ENCODE results near the gene CDCA8. TPM values are rescaled to one million over a fixed set of nuclear protein-coding genes. Genes with fewer than 3 reads are reported as not detected.

The CDCA8 gene
- total and polyA plus RNA-seq, 2 of the 4 experiments (the other 2 are of a cell fraction): 5.9 to 25.7 TPM

DNA sequence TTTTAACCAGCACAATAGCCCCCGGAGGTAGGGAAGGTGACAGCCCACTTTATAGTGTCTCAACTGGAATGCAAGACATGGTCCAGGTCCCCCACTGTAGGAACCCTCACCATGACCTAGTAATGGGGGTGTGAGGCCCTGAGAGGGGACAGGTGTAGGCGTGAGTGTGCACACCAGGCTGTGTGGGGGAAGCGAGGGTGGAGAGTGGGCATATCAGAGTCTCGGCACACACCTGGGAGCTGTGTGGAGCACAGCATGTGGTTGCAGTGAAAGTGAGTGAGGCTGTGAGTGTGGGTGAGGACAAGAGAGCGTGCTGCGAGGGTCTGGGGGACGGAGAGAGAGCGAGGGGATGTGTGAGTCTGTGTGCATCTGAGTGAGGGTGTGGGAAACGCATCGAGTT lies 40.5 kb upstream of the CDCA8 start:
- Histone ChIP-seq H4K91ac (ENCODE audit: insufficient read depth, low read depth, low read length) (no peak overlapping the region), H3K4me2 (ENCODE audit: low read depth, low read length) (no peak overlapping the region), H3K79me1 (ENCODE audit: low read depth in 1 of 2, low read length in 2 of 2) (no peaks in the 10 kb centered on the region), H4K20me1 (ENCODE audit: insufficient read depth, low read length) (no peaks in the 10 kb centered on the region), H3K9ac (ENCODE audit: low read depth, low read length) (no peak overlapping the region), H3K27ac (ENCODE audit: insufficient read depth, low read length) (no peak overlapping the region), H3K4me1 (ENCODE audit: control insufficient read depth, insufficient read depth, low read length) (no peaks in the 10 kb centered on the region), H3K36me3 (ENCODE audit: control insufficient read depth, insufficient read depth, low read length) (no peaks in the 10 kb centered on the region), H3K9me1 (ENCODE audit: insufficient read depth, low read length) (no peaks in the 10 kb centered on the region), H3K23ac (ENCODE audit: low read depth, low read length) (no peak overlapping the region), H3K18ac (ENCODE audit: low read depth, low read length) (no peak overlapping the region), H3K4ac (ENCODE audit: low read depth, low read length) (no peak overlapping the region), H2BK5ac (ENCODE audit: low read depth, low read length, poor library complexity, severe bottlenecking) (no peak overlapping the region), H2AK9ac (replicated peaks; ENCODE audit: low read depth, low read length, poor library complexity) (peak overlapping the region; percentile 55), H4K8ac (ENCODE audit: low read depth in 2 of 2, low read length in 2 of 2) (no peak overlapping the region), H3K9me3 (ENCODE audit: control insufficient read depth, insufficient read depth, low read length) (no peaks in the 10 kb centered on the region), H2AFZ (replicated peaks; ENCODE audit: low read length, poor library complexity) (peak overlapping the region; percentile 67), H3K56ac (ENCODE audit: extremely low read depth, insufficient read depth, low read length) (no peak overlapping the region), H2BK120ac (ENCODE audit: low read depth, low read length) (no peak overlapping the region), H3K27me3 (ENCODE audit: control insufficient read depth, insufficient read depth, low read length) (peaks cover 17% of the 10 kb centered on the region; the same call in 1 of the 2 replicates), H2BK20ac (ENCODE audit: low read depth, low read length) (no peak overlapping the region), H4K5ac (ENCODE audit: low read depth, low read length) (no peak overlapping the region), H3K14ac (replicated peaks; ENCODE audit: low read depth, low read length) (no peak overlapping the region), H2AK5ac (ENCODE audit: low read depth, low read length) (no peak overlapping the region), H2BK15ac (ENCODE audit: low read depth, low read length) (no peak overlapping the region), H3K4me3 (ENCODE audit: insufficient read depth, low read depth, low read length) (no peak overlapping the region)
- intact Hi-C loops (cut with micrococcal nuclease) (no loop called here), dilution Hi-C loops (cut with HindIII; ENCODE audit: low sequenced_read_pairs, unreplicated experiment) (no loop called here), in situ Hi-C loops (cut with MboI; ENCODE audit: low sequenced_read_pairs) (no loop called here)
- no peak for TF ChIP-seq SMC3 (IDR thresholded peaks at IDR 0.05; ENCODE audit: low read depth, low read length)
- TF ChIP-seq CEBPB (IDR thresholded peaks at IDR 0.05; ENCODE audit: low read depth, low read length): no peak
- no peak for TF ChIP-seq RCOR1 (IDR thresholded peaks at IDR 0.05; ENCODE audit: insufficient replicate concordance, low read length)
- BruUV-seq (replicated peaks): no TSS peak
- 58% methylated on average over 3 of the region's 10 CpGs; no CpG with 5 or more reads in 1 of the 2 experiments for WGBS, 2 experiments (ENCODE audit: extremely low coverage in 2 of 2, insufficient read length in 1 of 2)
- CTCF ChIA-PET: no interaction called here
- ATAC-seq (ENCODE audit: low read depth) (no peak), DNase-seq (no peak)
- POLR2A ChIA-PET (ENCODE audit: unreplicated experiment): no interaction called here

Measured in IMR-90 (cell line).